GM12878 (cell line): Measurements from ENCODE around the gene GPR6. TPM values are rescaled to one million over a fixed set of nuclear protein-coding genes. Genes with fewer than 3 reads are reported as not detected.

Experiments
- CEBPB ChIP-seq, 2 experiments: fragments of 150-350 bp in 1 of 2; IDR thresholded peaks; 2 replicates each; pipeline ENCODE4 v1.6.1; 2012 to 2014; ENCODE audit warnings: low read depth in 2 of 2, low read length in 2 of 2, borderline replicate concordance in 1 of 2, inconsistent platforms in 1 of 2
- EGR1 ChIP-seq, 2 experiments: IDR thresholded peaks; 1 replicate in 1 of 2; 2 replicates in 1 of 2; pipeline ENCODE4 v1.6.1; 2011 to 2012; ENCODE audit warnings: low read depth in 2 of 2, low read length in 2 of 2, borderline replicate concordance in 1 of 2, mild to moderate bottlenecking in 1 of 2, moderate library complexity in 1 of 2
- HDGF ChIP-seq: fragments of 450-650 bp; IDR thresholded peaks from 2 replicates; pipeline ENCODE4 v1.6.1; 2016; ENCODE audit warnings: antibody characterized with exemption
- MTA3 ChIP-seq: IDR thresholded peaks from 2 replicates; pipeline ENCODE4 v1.6.1; 2012; ENCODE audit warnings: low read length, inconsistent platforms, borderline replicate concordance
- POLR2AphosphoS2 ChIP-seq: IDR thresholded peaks from 2 replicates; pipeline ENCODE4 v1.6.1; 2011; ENCODE audit warnings: low read depth, mild to moderate bottlenecking, low read length, improper control_type of control experiment, moderate library complexity
- STAT1 ChIP-seq: fragments of 450-650 bp; conservative IDR thresholded peaks from 2 replicates; pipeline ENCODE4 v1.6.1; 2014; ENCODE audit warnings: antibody characterized with exemption, mild to moderate bottlenecking
- ZBED1 ChIP-seq: IDR thresholded peaks from 2 replicates; pipeline ENCODE4 v1.6.1; 2016; ENCODE audit warnings: borderline replicate concordance
- ZNF24 ChIP-seq: fragments of 450-650 bp; IDR thresholded peaks from 2 replicates; pipeline ENCODE4 v1.6.1; 2017; ENCODE audit warnings: antibody characterized with exemption, mild to moderate bottlenecking
- ZNF274 ChIP-seq: IDR thresholded peaks from one replicate; pipeline ENCODE4 v1.8.0; 2011; ENCODE audit not compliant: insufficient read length, insufficient read depth
- polyA plus RNA-seq, 11 experiments: library from polyadenylated mRNA; depleted of rRNA in 4 of 11; unstranded in 6 of 11; stranded (reverse) in 5 of 11; fragments of >200 nt; fragmentation: Nextera tagmentation in 4 of 11; fragmentation: Illumina TruSeq in 1 of 11; extraction: Ambion mirVana in 4 of 11; extraction: Trizol in 1 of 11; gene quantifications; 1 replicate in 1 of 11; 2 replicates in 10 of 11; pipeline versions ENCODE4 v1.2.1 to v1.2.3, GENCODE V29; 2011 to 2016; ENCODE audit warnings: inconsistent platforms in 2 of 11, missing spikeins in 2 of 11, low read depth in 1 of 11
- total RNA-seq, 4 experiments: library from RNA; depleted of rRNA in 3 of 4; stranded (reverse); fragments of >200 nt in 3 of 4; fragmentation: Illumina TruSeq in 1 of 4; extraction: Trizol in 1 of 4; gene quantifications; 2 replicates each; pipeline versions ENCODE4 v1.2.1 to v1.2.3, GENCODE V29; 2013 to 2021

GPR6 gene
- total and polyA plus RNA-seq, 10 of the 15 experiments (the other 5 are each of a cell fraction or from before 2014, with no cell fraction given), result not detected

DNA sequence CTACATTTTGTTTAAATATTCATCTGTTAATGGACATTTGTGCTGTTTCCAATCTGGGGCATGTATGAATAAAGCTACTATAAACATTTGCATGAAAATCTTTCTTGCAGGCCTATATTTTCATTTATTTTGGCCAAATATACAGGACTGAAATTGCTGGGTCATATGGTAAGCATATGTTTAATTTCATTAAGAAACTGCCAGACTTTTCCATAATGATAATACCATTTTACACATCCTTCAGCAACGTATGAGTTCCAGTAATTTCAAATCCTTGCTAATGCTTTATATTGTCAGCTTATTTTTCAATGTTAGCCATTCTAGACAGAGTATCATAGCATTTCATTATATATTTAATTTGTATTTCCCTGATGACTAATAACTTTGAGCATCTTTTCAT lies 51.0 kb downstream of the GPR6 start (continued):
- TF ChIP-seq POLR2AphosphoS2 (no peak), ZNF24 (no peak), CEBPB (IDR thresholded peaks at IDR 0.05; ENCODE audit: borderline replicate concordance in 1 of 2, low read depth in 2 of 2, low read length in 2 of 2) (no peak), ZBED1 (no peak), HDGF (no peak), EGR1 (IDR thresholded peaks at IDR 0.05; ENCODE audit: borderline replicate concordance in 1 of 2, low read depth in 2 of 2, low read length in 2 of 2) (no peak), ZNF274 (no peak), MTA3 (no peak), STAT1 (no peak)
- TF ChIP-seq, all 136 proteins: peak for 0

Other genes with a start within 250 kb of the GPR6 start
- gene WASF1, start 201.4 kb downstream of the GPR6 start, total RNA-seq (2014; rRNA removed), result 1.7 and 2.1 TPM in 2 replicates
- 4.1 TPM in 2 replicates for gene WASF1, start 201.4 kb downstream of the GPR6 start, total RNA-seq (2014; rRNA removed; fragmentation: Illumina TruSeq; extraction: Trizol)
- 5.5 and 7.7 TPM in 2 replicates for gene WASF1, start 201.4 kb downstream of the GPR6 start, total RNA-seq (2021)
- 1.3 and 1.5 TPM in 2 replicates for gene WASF1, start 201.4 kb downstream of the GPR6 start, polyA plus RNA-seq (2011; rRNA removed)
- gene WASF1, start 201.4 kb downstream of the GPR6 start, polyA plus RNA-seq (2014; fragmentation: Illumina TruSeq; extraction: Trizol), result 10.2 and 11.8 TPM in 2 replicates
- gene WASF1, start 201.4 kb downstream of the GPR6 start, polyA plus RNA-seq (2014; fragmentation: Nextera tagmentation; extraction: Ambion mirVana), result 1 to 10 TPM; 1.7 to 3.5 TPM
- 5.0 TPM in 2 replicates for gene WASF1, start 201.4 kb downstream of the GPR6 start, polyA plus RNA-seq (2014; rRNA removed)
- gene WASF1, start 201.4 kb downstream of the GPR6 start, polyA plus RNA-seq (2016; fragmentation: Nextera tagmentation; extraction: Ambion mirVana), result 1 to 10 TPM; 8.7 to 9.7 TPM
- gene CDC40, start 202.1 kb downstream of the GPR6 start, total RNA-seq (2014; rRNA removed), result 22.0 and 25.7 TPM in 2 replicates
- gene CDC40, start 202.1 kb downstream of the GPR6 start, total RNA-seq (2014; rRNA removed; fragmentation: Illumina TruSeq; extraction: Trizol), result 35.5 and 36.2 TPM in 2 replicates
- 23.0 and 25.0 TPM in 2 replicates for gene CDC40, start 202.1 kb downstream of the GPR6 start, total RNA-seq (2021)
- gene CDC40, start 202.1 kb downstream of the GPR6 start, polyA plus RNA-seq (2011; rRNA removed), result 31.3 and 61.9 TPM in 2 replicates
- gene CDC40, start 202.1 kb downstream of the GPR6 start, polyA plus RNA-seq (2014; fragmentation: Illumina TruSeq; extraction: Trizol), result 27.3 and 37.3 TPM in 2 replicates
- gene CDC40, start 202.1 kb downstream of the GPR6 start, polyA plus RNA-seq (2014; fragmentation: Nextera tagmentation; extraction: Ambion mirVana), result 10 to 100 TPM; 24.5 to 28.1 TPM
- gene CDC40, start 202.1 kb downstream of the GPR6 start, polyA plus RNA-seq (2014; rRNA removed), result 14.1 and 20.1 TPM in 2 replicates
- 10 to 100 TPM; 24.1 to 27.2 TPM for gene CDC40, start 202.1 kb downstream of the GPR6 start, polyA plus RNA-seq (2016; fragmentation: Nextera tagmentation; extraction: Ambion mirVana)